Nephron (organoid): Measurements from ENCODE around the gene BCAS4.

Source experiments
- H3K27ac Mint-ChIP-seq, 3 experiments: 2 replicates each; pipeline ENCODE4 v1.8.0; 2020; ENCODE audit warnings: mixed read lengths in 3 of 3, mild to moderate bottlenecking in 2 of 3, moderate library complexity in 1 of 3
- H3K27me3 Mint-ChIP-seq: 2 replicates; pipeline ENCODE4 v1.8.0; 2021; ENCODE audit warnings: low read depth, mild to moderate bottlenecking, moderate library complexity, mixed read lengths
- H3K36me3 Mint-ChIP-seq: 2 replicates; pipeline ENCODE4 v1.8.0; 2020; ENCODE audit warnings: low read depth, mixed read lengths
- H3K4me1 Mint-ChIP-seq: 2 replicates; pipeline ENCODE4 v1.8.0; 2020; ENCODE audit warnings: mixed read lengths
- H3K4me3 Mint-ChIP-seq, 3 experiments: 2 replicates each; pipeline ENCODE4 v1.8.0; 2020; ENCODE audit warnings: mild to moderate bottlenecking in 3 of 3, mixed read lengths in 3 of 3, moderate library complexity in 2 of 3
- H3K9me3 Mint-ChIP-seq: 2 replicates; pipeline ENCODE4 v1.8.0; 2020; ENCODE audit warnings: mixed read lengths
- TF ChIP-seq, protein P1 (sequence below), 3 experiments: fragments of 200-600 bp; sonication (generic); IDR thresholded peaks; one replicate each; pipeline ENCODE4 v1.5.0; 2021; ENCODE audit warnings: antibody characterized with exemption in 3 of 3; ENCODE audit not compliant: unreplicated experiment in 3 of 3

Gene BCAS4

DNA sequence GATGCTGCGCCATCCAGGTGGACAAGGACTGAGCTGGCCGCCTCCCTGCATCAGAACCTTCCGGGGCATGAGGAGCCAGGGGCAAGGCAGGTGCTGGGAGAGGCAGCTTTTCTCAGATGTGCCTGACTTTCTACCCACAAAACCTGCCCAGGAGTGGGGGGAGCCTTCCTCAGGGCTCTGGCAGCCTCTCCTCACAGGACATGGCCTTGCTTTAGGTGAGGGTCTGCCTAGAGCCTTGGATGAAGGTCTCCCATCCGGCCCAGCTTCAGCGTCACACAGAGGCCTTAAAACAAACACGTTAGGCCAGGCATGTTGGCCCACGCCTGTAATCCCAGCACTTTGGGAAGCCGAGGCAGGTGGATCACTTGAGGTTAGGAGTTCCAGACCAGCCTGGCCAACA, 7.4 kb downstream of the BCAS4 start:
- H3K9me3 Mint-ChIP-seq = no peaks in the 10 kb centered on the region
- H3K27me3 Mint-ChIP-seq = peaks cover 4% of the 10 kb centered on the region
- no peak overlapping the region for H3K27ac Mint-ChIP-seq
- no peaks in the 10 kb centered on the region for H3K36me3 Mint-ChIP-seq
- no peak overlapping the region for H3K4me3 Mint-ChIP-seq
- TF ChIP-seq, protein P1, sequence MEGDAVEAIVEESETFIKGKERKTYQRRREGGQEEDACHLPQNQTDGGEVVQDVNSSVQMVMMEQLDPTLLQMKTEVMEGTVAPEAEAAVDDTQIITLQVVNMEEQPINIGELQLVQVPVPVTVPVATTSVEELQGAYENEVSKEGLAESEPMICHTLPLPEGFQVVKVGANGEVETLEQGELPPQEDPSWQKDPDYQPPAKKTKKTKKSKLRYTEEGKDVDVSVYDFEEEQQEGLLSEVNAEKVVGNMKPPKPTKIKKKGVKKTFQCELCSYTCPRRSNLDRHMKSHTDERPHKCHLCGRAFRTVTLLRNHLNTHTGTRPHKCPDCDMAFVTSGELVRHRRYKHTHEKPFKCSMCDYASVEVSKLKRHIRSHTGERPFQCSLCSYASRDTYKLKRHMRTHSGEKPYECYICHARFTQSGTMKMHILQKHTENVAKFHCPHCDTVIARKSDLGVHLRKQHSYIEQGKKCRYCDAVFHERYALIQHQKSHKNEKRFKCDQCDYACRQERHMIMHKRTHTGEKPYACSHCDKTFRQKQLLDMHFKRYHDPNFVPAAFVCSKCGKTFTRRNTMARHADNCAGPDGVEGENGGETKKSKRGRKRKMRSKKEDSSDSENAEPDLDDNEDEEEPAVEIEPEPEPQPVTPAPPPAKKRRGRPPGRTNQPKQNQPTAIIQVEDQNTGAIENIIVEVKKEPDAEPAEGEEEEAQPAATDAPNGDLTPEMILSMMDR (IDR thresholded peaks at IDR 0.05; ENCODE audit: unreplicated experiment in 3 of 3) = no peak
- no peaks in the 10 kb centered on the region for H3K4me1 Mint-ChIP-seq

DNA sequence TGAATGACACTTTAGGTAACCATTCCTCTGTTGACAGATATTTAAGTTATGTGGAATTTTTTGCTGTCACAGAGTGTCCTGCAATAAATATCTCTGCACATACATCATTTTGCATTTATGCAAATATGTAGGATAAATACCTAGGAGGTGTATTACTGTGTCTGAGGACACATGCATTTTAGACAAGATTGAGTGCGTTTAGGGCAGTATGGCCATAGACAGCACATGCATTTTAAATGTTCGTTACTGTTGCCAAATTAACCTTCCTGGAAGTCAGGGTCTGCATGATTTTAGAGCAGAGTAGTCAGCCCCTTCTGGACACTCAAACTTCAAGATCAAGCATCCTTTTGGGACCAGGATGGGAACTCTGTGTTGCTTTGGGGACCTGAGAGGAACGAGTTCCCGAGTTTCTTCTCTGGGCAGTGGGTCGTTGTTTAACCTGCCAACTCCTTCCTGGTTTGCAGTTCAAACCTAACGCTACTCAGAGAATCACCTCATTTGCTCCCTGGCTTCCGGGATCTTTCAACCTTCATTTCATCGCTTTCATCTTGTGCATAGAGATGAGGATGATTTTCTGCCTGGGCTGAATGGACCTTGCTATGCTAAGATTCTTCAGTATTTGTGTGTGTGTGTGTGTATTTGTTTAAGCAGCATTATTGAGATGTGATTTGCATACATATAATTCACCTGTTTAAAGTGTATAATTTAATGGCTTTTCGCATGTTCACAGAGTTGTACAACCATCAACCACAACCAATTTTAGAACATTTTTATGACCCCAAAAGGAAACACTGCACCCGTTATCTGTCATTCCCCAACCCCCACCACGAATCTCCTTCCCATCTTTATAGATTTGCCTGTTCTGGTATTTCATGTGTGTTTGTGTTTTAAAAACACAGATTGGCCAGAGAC, 9.8 kb downstream of the BCAS4 start:
- Mint-ChIP-seq H3K4me1 (no peaks in the 10 kb centered on the region), H3K36me3 (no peaks in the 10 kb centered on the region), H3K4me3 (no peak overlapping the region), H3K27me3 (peaks cover 4% of the 10 kb centered on the region), H3K27ac (no peak overlapping the region), H3K9me3 (no peaks in the 10 kb centered on the region)
- TF ChIP-seq, protein P1 (IDR thresholded peaks at IDR 0.05; ENCODE audit: unreplicated experiment in 3 of 3) = no peak

DNA sequence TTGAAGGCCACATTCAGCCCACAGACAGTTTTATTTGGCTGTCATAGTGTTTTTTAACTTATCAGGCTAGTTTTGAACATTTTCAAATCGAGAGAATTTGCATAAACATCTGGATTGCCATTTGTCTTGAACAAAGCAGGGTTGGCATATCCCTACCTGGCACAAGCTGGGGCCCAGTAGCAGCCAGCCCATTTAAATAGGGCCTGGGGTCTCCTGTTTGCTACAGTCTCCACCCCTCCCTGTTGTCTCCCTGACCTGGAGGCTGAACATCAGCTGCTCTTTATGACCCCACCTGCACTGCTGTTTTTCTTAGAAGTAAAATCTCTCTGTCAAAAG, 10.5 kb downstream of the BCAS4 start:
- H3K9me3 Mint-ChIP-seq = no peaks in the 10 kb centered on the region
- peaks cover 4% of the 10 kb centered on the region for H3K27me3 Mint-ChIP-seq
- H3K27ac Mint-ChIP-seq = no peak overlapping the region
- H3K4me1 Mint-ChIP-seq = no peaks in the 10 kb centered on the region
- no peak overlapping the region for H3K4me3 Mint-ChIP-seq
- no peaks in the 10 kb centered on the region for H3K36me3 Mint-ChIP-seq
- TF ChIP-seq, protein P1 (IDR thresholded peaks at IDR 0.05; ENCODE audit: unreplicated experiment in 3 of 3) = no peak

GRCh38 chr20:50806126-50806768, 11.4 kb downstream of the BCAS4 start:
- Mint-ChIP-seq H3K9me3 (no peaks in the 10 kb centered on the region), H3K27me3 (peaks cover 4% of the 10 kb centered on the region), H3K4me3 (no peak overlapping the region), H3K4me1 (no peaks in the 10 kb centered on the region), H3K36me3 (no peaks in the 10 kb centered on the region), H3K27ac (no peak overlapping the region)
- TF ChIP-seq, protein P1 (IDR thresholded peaks at IDR 0.05; ENCODE audit: unreplicated experiment in 3 of 3) = no peak

- H3K4me1 Mint-ChIP-seq = peaks cover 5% of the 10 kb centered on the region
- no peaks in the 10 kb centered on the region for H3K36me3 Mint-ChIP-seq
- peaks cover 3% of the 10 kb centered on the region for H3K9me3 Mint-ChIP-seq
- H3K27ac Mint-ChIP-seq = no peak overlapping the region
- peaks cover 4% of the 10 kb centered on the region for H3K27me3 Mint-ChIP-seq
- H3K4me3 Mint-ChIP-seq = no peak overlapping the region
- TF ChIP-seq, protein P1 (IDR thresholded peaks at IDR 0.05; ENCODE audit: unreplicated experiment in 3 of 3) = no peak
Measured at GRCh38 chr20:50810063-50810462, 15.2 kb downstream of the BCAS4 start.
